GM21576 (cell line): ENCODE measurements around the gene GPR68.
A peak's percentile ranks its signal among the peaks of the same experiment; 100 is the strongest.
"Not testable (repeated sequence)": the region's sequence is repeated elsewhere in the genome, so short reads cannot be mapped to it uniquely, and the experiment has no call there.

ENCODE experiments used
- ATAC-seq: cut with Tn5 transposase; IDR thresholded peaks from one replicate; pipeline ENCODE4 v1.9.1; 2021; ENCODE audit warnings: mild to moderate bottlenecking, moderate library complexity; ENCODE audit not compliant: unreplicated experiment

The GPR68 gene

DNA sequence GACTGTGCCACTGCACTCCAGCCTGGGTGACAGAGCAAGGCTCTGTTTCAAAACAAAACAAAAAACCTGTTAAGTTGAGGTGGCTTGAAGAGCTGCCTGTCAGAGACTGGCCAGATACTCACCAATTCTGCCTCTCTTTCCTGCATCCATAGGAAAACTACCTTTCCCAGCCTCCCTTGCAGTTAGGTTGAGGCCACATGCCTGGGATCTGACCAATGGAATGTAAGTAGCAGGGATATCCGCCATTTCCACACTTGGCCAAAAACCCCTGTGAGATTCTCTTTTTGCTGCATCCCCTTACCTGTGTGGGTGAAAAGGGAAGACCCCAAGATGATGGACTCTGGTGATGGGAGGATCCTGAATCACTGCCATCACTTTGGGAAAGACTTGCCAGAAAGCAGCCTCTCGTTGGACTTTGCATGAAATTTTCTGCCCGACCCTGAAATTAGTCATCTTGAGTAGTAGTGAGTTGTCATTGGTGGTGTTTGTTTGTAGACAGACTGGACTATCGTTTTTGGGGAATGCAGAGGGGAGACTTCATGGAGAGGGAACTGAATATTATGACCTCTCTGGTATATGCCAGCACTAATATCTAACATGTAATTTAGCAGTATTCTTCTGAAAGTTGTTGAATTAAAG lies 14.0 kb downstream of the GPR68 start:
- no peak for ATAC-seq

DNA sequence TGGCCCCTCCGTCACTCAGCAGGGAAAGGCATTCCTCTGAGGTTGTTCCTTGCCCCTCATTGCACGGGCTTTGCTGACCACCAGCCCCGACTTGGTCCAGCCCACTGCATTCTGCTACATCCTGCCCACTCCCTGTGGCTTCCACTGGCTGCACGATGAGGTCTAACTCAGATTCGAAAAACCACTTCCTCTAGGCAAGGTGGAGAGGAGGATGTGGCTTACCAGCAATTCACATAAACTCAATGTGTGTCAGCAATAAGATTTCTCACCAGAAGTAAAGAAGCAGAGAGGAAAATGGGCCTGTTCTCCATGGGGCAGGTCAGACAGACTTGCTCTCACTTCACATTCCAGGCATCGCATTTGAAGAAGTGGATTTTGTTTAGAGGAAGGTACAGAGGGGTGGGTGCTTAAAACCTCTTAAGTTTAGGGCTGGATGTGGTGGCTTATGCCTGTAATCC lies 14.7 kb downstream of the GPR68 start:
- peak; percentile 75 for ATAC-seq

DNA sequence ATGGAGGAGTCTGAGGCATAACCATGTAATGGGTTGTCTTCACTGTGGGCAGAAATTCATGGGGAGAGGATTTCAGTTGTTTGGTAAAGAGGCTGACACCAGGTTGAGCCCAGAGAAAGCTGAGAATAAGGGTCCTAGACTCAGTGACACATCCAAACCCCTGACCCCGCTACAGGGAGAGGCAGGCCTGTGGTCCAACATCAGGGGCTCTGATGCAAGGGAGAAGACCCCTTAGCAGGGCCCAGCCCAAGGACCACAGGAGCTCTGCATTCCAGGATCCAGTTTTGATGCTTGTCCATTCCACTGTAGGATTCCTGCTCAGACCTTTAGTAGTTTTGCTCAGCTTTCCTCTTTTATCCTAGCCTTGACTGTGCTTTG lies 15.5 kb downstream of the GPR68 start:
- no peak for ATAC-seq

DNA sequence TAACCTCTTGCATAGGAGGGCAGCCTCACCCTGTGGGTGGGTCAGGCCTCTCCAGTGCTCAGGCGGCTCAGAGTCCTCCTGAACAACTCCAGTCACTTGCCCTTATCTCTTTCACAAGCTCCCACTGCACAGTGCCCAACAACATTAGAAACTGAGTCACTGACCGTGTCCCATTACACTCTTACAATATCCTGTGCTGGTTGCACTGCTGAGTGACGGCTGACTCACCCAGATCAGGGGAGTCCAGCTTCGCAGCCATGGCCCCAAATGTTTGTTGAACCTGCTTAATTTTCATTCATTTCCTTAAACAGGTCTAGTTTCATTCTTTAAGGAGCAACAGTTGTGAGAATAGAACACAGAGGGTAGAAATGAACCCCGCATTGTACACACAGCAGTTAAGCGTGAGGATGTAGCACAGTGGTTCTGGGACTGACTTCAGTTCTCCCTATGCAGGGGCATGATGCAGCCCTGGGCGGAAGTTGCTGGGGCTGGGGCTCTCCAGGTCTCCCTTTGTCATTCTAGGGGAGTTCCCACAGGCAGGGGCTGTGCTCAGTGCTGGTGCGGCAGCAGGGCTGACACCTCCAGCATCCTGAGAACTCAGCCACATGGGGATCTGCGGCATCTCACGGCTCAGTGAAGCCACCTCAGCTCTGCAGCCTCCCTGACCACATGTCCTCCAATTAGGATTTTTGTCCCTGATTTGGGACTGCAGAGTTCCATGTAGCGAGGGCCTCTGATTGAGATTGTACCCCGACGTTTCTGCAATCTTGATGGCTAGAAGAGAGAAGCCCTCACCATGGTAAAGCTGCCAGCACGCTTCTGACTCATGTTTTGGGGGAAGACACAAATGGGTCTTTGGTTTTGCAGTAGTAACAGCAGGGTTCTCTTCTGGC lies 16.1 kb downstream of the GPR68 start:
- peak; percentile 72 for ATAC-seq

DNA sequence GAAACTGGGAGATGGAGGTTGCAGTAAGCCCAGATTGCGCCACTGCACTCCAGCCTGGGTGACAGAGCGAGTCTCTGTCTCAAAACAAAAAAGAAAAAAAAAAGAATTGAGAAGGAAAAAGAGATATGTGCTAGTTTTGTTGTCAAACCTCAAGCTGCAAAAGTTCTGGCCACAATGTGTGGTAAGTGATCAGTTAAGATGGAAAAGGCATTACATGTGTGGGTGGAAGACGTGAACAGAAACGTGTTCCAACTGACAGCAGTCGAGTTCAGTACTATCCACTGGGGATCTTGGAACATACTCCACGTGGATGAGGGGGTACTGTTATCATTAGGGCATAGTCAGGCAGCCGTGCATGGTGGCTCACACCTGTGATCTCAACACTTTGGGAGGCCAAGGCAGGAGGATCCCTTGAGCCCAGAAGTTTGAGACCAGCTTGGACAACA lies 17.3 kb downstream of the GPR68 start:
- no peak for ATAC-seq

DNA sequence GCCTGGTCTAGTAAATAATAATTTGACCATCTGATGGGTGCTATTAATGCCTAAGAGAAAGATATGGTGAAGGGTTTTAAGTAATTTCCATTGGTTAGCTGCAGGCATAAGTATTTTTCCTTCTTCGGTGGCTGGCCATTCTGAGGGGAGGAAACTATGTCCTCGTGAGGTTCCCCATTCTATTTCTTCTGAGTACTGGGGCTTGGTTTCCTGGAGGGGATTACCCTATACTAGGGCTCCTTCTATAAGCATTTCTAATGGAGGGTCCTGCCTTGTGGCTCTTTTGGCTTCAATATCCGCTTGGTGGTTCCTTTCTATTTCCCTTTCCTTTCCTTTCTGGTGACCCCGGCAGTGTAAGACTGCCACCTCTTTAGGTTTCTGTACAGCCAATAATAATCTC lies 18.1 kb downstream of the GPR68 start:
- ATAC-seq = not testable (repeated sequence)

DNA sequence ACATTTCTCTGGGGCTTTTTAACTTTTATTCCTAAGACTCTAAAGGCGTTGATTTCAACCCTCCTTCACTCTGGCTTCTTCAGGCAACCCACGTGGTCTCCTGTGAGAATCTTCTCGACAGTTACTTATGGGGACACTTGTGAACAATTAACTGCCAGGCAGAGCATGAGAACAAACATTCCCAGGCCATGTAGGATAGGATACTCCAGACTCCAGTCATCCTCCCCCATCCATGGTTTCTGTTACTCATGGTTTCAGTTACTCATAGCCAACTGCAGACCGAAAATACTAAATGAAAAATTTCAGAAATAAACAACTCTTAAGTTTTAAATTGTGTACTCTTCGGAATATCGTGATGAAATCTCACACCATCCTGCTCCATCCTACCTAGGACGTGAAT lies 19.5 kb downstream of the GPR68 start:
- no peak for ATAC-seq

- ATAC-seq = no peak
Observed at GRCh38 chr14:91223028-91223783, 21.3 kb downstream of the GPR68 start.

GRCh38 chr14:91221270-91221669 lies 23.2 kb downstream of the GPR68 start:
- no peak for ATAC-seq

DNA sequence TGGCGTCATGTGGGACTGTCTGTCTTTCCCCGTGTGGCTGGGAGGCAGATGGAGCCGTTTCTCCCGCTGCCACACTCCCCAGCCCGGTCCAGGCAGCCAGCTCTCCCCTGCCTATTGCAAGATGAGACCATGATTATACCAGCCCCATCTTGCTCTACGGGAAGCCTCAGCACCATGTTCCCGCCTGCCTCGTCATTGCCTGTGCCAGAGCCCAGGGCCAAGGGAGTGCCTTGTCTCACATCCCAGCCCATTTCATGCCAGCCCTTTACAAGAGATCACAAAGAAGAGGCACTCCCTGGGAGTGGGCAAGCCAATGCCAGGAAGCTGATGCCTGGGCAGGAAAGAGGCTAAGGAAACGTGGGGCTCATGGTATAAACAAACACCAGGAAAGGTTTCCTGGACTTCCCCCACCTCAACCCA lies 23.9 kb downstream of the GPR68 start:
- ATAC-seq = no peak

DNA sequence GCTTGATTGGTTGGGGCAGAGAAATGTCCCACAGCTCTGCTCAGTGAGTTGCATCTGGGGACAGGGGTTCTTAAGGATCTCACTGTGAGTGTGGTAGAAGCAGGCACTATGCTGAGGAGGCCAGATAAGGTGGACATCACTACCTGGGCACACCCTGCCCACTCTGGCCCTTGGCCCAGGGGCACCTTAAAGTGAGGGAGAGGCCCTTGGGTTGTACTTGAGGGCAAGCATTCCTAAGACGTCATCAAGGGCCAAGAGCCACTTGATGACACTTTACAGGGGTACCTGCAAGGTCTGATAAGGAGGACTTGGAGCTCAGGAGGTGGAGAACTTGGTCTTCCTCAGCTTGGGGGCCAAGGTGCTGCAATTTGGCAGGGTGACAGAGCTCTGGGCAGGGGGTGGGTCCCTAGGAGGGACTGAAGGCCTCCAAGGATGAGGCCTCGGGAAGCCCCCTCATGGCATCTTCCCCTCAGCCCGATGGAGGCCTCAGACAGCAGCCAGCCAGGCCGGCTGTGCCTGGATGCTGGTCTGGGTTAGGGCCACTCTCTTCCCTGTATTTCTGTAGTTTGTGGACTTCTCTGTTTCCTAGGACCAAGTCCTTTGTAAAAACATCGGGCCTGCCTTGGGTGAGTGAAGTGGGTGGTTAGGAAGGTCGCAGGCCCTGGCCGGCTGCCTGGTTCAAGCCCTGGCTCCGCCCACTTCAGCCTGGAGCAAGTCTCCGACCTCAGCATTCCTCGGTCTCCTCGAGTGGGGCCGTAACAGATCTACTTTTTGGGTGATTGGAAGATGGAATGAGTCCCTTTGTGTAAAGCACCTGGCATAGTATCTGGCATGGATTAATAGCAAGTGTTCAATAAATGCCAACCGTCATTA lies 24.8 kb downstream of the GPR68 start:
- ATAC-seq = no peak

- no peak for ATAC-seq
Observed at GRCh38 chr14:91218014-91218413, 26.5 kb downstream of the GPR68 start.

GRCh38 chr14:91216731-91217226 lies 27.7 kb downstream of the GPR68 start:
- no peak for ATAC-seq

- ATAC-seq = no peak
Observed at GRCh38 chr14:91215381-91215780, 29.1 kb downstream of the GPR68 start.

GRCh38 chr14:91214306-91214705 lies 30.2 kb downstream of the GPR68 start:
- no peak for ATAC-seq

DNA sequence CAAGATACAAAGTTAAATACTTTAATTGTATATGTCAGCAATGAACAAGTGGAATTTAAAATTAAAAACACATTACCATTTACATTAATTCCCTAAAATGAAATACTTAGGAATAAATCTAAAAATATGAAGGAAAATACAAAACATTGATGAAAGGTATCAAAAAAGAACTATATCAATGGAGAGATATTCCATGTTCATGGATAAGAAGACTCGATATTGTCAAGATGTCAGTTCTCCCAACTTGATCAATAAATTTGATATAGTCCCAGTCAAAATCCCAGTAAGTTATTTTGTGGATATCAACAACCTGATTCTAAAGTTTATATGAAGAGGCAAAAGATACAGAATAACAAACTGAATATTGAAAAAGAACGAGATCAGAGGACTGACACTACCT lies 33.5 kb downstream of the GPR68 start:
- no peak for ATAC-seq

DNA sequence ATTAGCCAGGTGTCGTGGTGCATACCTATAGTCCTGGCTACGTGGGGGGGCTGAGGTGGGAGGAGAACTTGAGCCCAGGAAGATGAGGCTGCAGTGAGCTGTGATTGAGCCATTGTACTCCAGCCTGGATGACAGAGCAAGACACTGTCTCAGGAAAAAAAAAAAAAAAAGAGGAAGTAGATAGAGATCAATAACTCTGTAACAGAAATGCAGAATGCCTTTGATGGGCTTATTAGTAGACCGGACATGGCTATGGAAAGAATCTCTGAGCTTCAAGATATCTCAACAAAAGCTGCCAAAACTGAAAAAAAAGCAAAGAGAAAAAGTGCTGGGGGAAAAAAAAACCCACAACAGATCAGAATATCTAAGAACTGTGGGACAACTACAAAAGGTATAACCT lies 37.5 kb downstream of the GPR68 start:
- no peak for ATAC-seq

GRCh38 chr14:91205459-91205858 lies 39.0 kb downstream of the GPR68 start:
- ATAC-seq = no peak

GRCh38 chr14:91204657-91205056 lies 39.8 kb downstream of the GPR68 start:
- ATAC-seq = no peak

DNA sequence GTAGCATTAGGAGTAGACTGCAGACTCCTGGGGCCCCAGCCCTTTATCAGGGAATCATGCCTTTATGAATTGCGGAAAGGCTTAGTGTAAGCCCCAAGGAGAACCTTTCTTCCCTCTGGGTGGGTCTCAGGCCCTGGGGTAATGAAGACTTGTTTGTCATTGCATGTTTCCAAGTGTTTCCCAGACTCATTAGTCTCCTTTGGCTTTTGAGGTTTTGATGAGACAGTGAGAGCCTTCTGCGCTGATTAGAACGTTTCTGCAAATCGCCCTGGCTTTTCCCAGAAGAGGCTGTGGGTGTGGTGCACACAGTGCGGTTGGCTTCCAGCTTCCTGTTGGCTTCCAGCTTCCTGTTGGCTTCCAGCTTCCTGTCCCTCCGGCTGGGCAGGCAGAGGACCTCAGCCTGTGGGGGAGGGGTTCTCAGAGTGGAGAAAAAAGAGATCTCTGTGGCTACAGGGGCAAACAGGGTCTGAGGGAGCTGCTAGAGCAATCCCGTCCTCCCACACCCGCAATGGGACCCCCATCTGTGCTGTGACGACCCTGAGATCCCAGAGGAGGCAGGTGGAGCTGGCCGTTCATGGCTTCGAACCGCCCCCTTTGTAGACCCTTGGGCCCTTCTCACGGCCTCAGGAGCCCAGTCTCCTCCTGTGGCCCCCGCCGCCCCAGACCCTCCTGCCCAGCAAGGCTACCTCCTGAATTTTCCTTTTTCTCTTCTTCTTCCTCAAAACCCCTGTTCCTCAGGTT lies 42.1 kb downstream of the GPR68 start:
- ATAC-seq = no peak
